GM18508 (cell line): ENCODE results near the gene NAB2.

ENCODE experiments used
- ATAC-seq: cut with Tn5 transposase; IDR thresholded peaks from one replicate; pipeline ENCODE4 v1.9.1; 2021; ENCODE audit warnings: moderate number of reproducible peaks; ENCODE audit not compliant: insufficient read depth, unreplicated experiment

Gene NAB2

GRCh38 chr12:57130941-57131340 lies 42.0 kb downstream of the NAB2 start:
- ATAC-seq: no peak

- no peak for ATAC-seq
Measured at GRCh38 chr12:57131896-57132744, 43.2 kb downstream of the NAB2 start.

- ATAC-seq: no peak
Measured at GRCh38 chr12:57133013-57133569, 44.2 kb downstream of the NAB2 start.

GRCh38 chr12:57133916-57134315 lies 45.0 kb downstream of the NAB2 start:
- no peak for ATAC-seq

GRCh38 chr12:57134949-57135348 lies 46.0 kb downstream of the NAB2 start:
- no peak for ATAC-seq

- no peak for ATAC-seq
Measured at GRCh38 chr12:57135527-57136326, 46.8 kb downstream of the NAB2 start.

GRCh38 chr12:57138526-57139272 lies 49.8 kb downstream of the NAB2 start:
- ATAC-seq: no peak

GRCh38 chr12:57139796-57140649 lies 51.1 kb downstream of the NAB2 start:
- no peak for ATAC-seq

- ATAC-seq: no peak
Measured at GRCh38 chr12:57141249-57141648, 52.3 kb downstream of the NAB2 start.

- ATAC-seq: no peak
Measured at GRCh38 chr12:57142121-57142520, 53.2 kb downstream of the NAB2 start.

GRCh38 chr12:57142727-57143126 lies 53.8 kb downstream of the NAB2 start:
- no peak for ATAC-seq

GRCh38 chr12:57143454-57143853 lies 54.5 kb downstream of the NAB2 start:
- no peak for ATAC-seq
